MG63 (cell line): ENCODE results near the gene PTPRD. TPM values are rescaled to one million over a fixed set of nuclear protein-coding genes. Genes with fewer than 3 reads are reported as not detected.
"Not testable (repeated sequence)": the region's sequence is repeated elsewhere in the genome, so short reads cannot be mapped to it uniquely, and the experiment has no call there.

ENCODE experiments used
- DNase-seq: peaks from one replicate; pipeline ENCODE4 v3.0.0-alpha.2; 2020
- H3K27me3 ChIP-seq: fragments of 250-450 bp; sonication (Bioruptor Pico); 2 replicates; pipeline ENCODE4 v1.5.1; 2020; ENCODE audit warnings: mild to moderate bottlenecking, moderate library complexity
- H3K36me3 ChIP-seq: fragments of 250-450 bp; sonication (Bioruptor Pico); 2 replicates; pipeline ENCODE4 v1.5.1; 2020; ENCODE audit warnings: mild to moderate bottlenecking, moderate library complexity
- H3K4me3 ChIP-seq: fragments of 250-450 bp; sonication (Bioruptor Pico); 2 replicates; pipeline ENCODE4 v1.5.1; 2020; ENCODE audit warnings: mild to moderate bottlenecking, moderate library complexity
- H3K9me3 ChIP-seq: fragments of 250-450 bp; sonication (Bioruptor Pico); 2 replicates; pipeline ENCODE4 v1.5.1; 2020; ENCODE audit warnings: mild to moderate bottlenecking, moderate library complexity
- total RNA-seq: library from RNA; depleted of rRNA; stranded (reverse); fragments of >200 nt; shearing (Covaris generic); gene quantifications from 2 replicates; pipeline ENCODE4 v1.2.3, GENCODE V29; 2014; ENCODE audit warnings: low replicate concordance

The PTPRD gene
- total RNA-seq, 1 experiment from 2014 or later, result not detected

GRCh38 chr9:9483175-9483574 lies 1129.6 kb downstream of the PTPRD start:
- DNase-seq, result no peak
- Histone ChIP-seq H3K9me3 (no peaks in the 10 kb centered on the region), H3K4me3 (no peak overlapping the region), H3K27me3 (no peaks in the 10 kb centered on the region), H3K36me3 (no peaks in the 10 kb centered on the region)

DNA sequence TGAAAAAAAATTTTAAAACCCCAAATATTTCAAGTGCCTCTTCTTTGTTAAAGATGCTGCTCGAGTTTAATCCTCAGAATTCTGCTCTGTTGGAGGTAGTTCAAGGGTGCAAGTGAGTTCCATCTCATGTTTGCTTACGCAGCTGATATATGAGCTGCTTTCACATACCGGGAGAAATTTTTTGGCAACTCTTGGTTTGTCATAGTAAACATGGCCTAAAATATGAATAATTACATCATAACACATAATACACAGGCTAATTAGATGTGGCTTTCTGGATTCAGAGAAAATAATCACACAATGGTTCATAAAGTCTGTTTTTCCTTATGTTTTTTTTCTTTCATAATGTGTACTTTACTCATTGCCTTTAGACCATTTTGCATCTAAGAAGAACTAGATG lies 1134.1 kb downstream of the PTPRD start:
- H3K4me3 ChIP-seq, result no peak overlapping the region
- no peak for DNase-seq
- no peaks in the 10 kb centered on the region for H3K27me3 ChIP-seq
- H3K36me3 ChIP-seq, result no peaks in the 10 kb centered on the region
- no peaks in the 10 kb centered on the region for H3K9me3 ChIP-seq

- no peaks in the 10 kb centered on the region for H3K36me3 ChIP-seq
- no peak for DNase-seq
- no peaks in the 10 kb centered on the region for H3K9me3 ChIP-seq
- H3K27me3 ChIP-seq, result no peaks in the 10 kb centered on the region
- H3K4me3 ChIP-seq, result no peak overlapping the region
Observed at GRCh38 chr9:9469271-9469670, 1143.5 kb downstream of the PTPRD start.

GRCh38 chr9:9441874-9442273 lies 1170.9 kb downstream of the PTPRD start:
- not testable (repeated sequence) for H3K9me3 ChIP-seq, DNase-seq, H3K36me3 ChIP-seq, H3K4me3 ChIP-seq, H3K27me3 ChIP-seq

- Histone ChIP-seq H3K9me3 (no peaks in the 10 kb centered on the region), H3K36me3 (no peaks in the 10 kb centered on the region), H3K4me3 (no peak overlapping the region), H3K27me3 (no peaks in the 10 kb centered on the region)
- no peak for DNase-seq
Observed at GRCh38 chr9:9437641-9438040, 1175.2 kb downstream of the PTPRD start.

- H3K27me3 ChIP-seq, H3K36me3 ChIP-seq, DNase-seq, H3K9me3 ChIP-seq, H3K4me3 ChIP-seq: not testable (repeated sequence)
Observed at GRCh38 chr9:9426454-9426853, 1186.3 kb downstream of the PTPRD start.

GRCh38 chr9:9412241-9412640 lies 1200.6 kb downstream of the PTPRD start:
- Histone ChIP-seq H3K27me3 (no peaks in the 10 kb centered on the region), H3K36me3 (no peaks in the 10 kb centered on the region), H3K4me3 (no peak overlapping the region), H3K9me3 (no peaks in the 10 kb centered on the region)
- DNase-seq, result no peak

GRCh38 chr9:9410736-9411135 lies 1202.1 kb downstream of the PTPRD start:
- H3K27me3 ChIP-seq, result no peaks in the 10 kb centered on the region

DNA sequence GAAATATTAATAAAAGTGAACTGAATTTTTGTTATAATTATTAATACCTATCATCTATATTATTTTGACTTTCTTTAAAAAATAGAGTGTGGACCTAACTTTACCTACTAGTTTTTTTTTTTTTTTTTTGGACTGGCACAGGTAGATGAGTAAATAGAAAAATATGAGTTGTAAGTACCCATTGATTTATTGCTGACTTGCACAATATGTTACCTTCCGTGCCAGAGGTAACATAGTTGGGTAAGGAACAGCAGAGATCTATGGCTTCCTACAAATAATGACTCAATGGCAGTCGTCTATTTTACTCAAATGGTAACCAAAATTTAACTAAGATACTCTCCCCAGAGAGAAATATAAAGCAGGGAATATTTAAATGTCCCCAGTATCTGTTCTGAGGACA lies 1212.8 kb downstream of the PTPRD start:
- no peaks in the 10 kb centered on the region for H3K36me3 ChIP-seq
- no peaks in the 10 kb centered on the region for H3K9me3 ChIP-seq
- no peak for DNase-seq
- H3K4me3 ChIP-seq, result no peak overlapping the region
- no peaks in the 10 kb centered on the region for H3K27me3 ChIP-seq

More at GRCh38 chr9:9410736-9411135, 1202.1 kb downstream of the PTPRD start:
- Histone ChIP-seq H3K9me3 (no peaks in the 10 kb centered on the region), H3K4me3 (no peak overlapping the region), H3K36me3 (no peaks in the 10 kb centered on the region)
- DNase-seq, result no peak

DNA sequence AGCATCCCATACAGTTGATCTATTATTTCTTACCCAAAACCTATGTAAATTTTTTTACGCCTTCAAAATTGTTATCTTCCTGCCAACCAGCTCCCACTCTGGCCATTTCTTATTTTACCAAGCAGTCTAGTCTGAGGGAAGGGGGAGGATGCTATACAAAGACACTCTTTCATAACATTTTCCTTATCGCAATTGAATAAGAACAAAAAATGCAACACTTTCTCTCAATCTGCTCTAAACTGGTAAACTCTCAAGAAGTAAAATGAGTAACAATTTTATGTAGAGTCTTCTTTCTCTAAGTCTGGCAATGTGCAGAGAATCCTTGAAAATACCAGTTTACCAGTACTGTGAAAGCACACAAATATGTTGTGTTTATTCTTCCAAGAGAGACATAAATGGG lies 1216.3 kb downstream of the PTPRD start:
- no peaks in the 10 kb centered on the region for H3K9me3 ChIP-seq
- DNase-seq, result no peak
- H3K4me3 ChIP-seq, result no peak overlapping the region
- H3K27me3 ChIP-seq, result no peaks in the 10 kb centered on the region
- H3K36me3 ChIP-seq, result no peaks in the 10 kb centered on the region

DNA sequence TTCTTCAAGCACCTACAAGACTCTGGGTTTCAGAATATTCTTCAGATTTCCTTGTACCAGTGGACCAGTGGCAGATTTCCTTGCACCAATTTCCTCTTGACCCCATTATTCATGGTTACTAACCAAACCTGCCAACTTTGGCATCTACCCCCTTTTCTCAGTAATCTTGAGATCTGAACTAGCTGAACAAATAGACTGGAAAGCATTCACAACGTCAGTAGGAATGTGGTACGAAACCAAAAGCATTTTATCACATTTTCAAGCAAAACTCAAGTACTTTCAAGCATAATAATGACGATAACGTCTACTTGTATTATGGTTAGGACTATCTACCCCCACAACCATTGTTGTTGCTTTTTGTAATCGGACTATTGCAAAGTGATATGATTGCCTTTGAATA lies 1217.3 kb downstream of the PTPRD start:
- no peaks in the 10 kb centered on the region for H3K27me3 ChIP-seq
- no peak for DNase-seq

GRCh38 chr9:9392755-9393154 lies 1220.0 kb downstream of the PTPRD start:
- Histone ChIP-seq H3K4me3 (no peak overlapping the region), H3K36me3 (no peaks in the 10 kb centered on the region), H3K9me3 (no peaks in the 10 kb centered on the region), H3K27me3 (no peaks in the 10 kb centered on the region)
- DNase-seq, result no peak

More for the DNA sequence above, 1217.3 kb downstream of the PTPRD start:
- Histone ChIP-seq H3K4me3 (no peak overlapping the region), H3K36me3 (no peaks in the 10 kb centered on the region), H3K9me3 (no peaks in the 10 kb centered on the region)

- no peaks in the 10 kb centered on the region for H3K27me3 ChIP-seq
- no peaks in the 10 kb centered on the region for H3K36me3 ChIP-seq
- H3K4me3 ChIP-seq, result no peak overlapping the region
- H3K9me3 ChIP-seq, result no peaks in the 10 kb centered on the region
- DNase-seq, result no peak
Observed at GRCh38 chr9:9389904-9390303, 1222.9 kb downstream of the PTPRD start.

DNA sequence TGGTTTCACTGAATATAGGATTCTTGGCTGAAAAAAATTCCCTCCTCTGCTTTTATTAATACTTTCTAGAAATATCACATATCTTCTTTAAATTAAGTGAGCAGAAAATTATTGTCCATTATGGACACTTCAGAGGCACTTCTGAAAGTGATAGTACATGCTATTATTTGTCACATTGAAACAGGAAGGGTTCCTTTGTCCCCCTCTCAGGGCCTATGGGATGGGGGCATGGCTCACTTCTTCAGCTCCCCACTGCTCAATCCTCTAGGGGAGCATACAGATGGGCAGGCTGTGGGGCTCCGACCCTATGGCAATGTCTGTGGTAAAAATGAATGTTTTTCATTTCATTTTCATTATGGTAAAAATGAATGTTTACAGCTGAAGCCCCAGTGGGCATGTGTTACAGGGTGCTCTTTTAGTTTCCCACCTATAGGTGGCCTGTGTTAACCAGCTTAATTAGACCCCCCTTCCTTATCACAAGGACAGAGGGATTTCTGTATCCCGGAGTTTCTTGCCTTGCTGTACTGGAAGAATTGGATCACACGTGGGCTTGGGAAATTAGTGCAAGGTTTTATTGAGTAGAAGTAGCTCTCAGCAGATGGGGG lies 1225.2 kb downstream of the PTPRD start:
- Histone ChIP-seq H3K27me3 (no peaks in the 10 kb centered on the region), H3K36me3 (no peaks in the 10 kb centered on the region), H3K4me3 (no peak overlapping the region), H3K9me3 (no peaks in the 10 kb centered on the region)
- no peak for DNase-seq

GRCh38 chr9:9362332-9362731 lies 1250.5 kb downstream of the PTPRD start:
- no peak for DNase-seq

DNA sequence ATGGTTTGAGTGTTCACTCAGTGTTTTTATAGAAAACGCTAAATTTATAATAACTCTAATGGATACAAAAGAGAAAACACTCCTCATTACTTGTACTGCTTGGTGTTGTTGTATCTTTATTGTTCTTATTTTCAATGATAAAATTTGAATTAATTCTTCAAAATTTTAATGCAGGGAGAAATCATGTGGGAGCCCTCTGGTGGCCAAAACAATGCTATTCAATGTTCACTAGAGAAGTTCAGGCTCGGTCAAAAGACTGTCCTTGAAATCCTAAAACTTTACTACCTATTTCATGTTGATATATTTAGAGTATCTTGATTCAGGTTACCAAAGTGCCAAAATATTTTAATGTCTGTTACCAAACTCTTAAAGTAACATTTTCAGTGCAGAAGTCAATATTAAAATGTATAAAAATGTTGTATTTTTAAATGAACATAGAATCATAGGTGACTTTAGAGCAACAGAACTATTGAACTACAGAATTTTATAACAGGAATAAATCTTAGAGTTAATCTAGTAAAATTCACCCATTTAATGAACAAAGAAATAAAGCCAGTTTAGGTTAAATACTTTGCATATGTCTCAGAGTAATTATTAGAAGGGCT lies 1259.8 kb downstream of the PTPRD start:
- Histone ChIP-seq H3K4me3 (no peak overlapping the region), H3K27me3 (no peaks in the 10 kb centered on the region), H3K9me3 (no peaks in the 10 kb centered on the region), H3K36me3 (no peaks in the 10 kb centered on the region)
- DNase-seq, result no peak

More at GRCh38 chr9:9362332-9362731, 1250.5 kb downstream of the PTPRD start:
- H3K4me3 ChIP-seq, result no peak overlapping the region
- H3K27me3 ChIP-seq, result no peaks in the 10 kb centered on the region
- H3K9me3 ChIP-seq, result no peaks in the 10 kb centered on the region
- H3K36me3 ChIP-seq, result no peaks in the 10 kb centered on the region

DNA sequence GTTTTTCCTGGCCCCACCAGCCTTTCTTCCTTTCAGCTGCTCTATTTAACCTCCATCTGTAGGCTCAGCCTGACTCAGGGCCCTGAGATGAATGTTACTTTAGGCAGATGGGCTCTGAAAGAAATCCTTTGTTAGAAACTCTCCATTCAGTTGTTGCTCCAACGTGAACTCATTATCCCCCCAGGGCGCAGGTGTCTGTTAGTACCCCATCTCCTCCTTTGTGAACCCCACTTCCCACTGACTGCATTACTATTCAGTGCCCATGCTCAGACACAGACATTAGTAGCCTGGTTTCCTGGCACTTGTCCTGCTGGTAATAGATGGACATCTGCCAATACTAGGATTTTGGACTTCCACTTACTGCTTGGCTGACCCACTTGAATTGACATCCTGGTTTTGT lies 1271.6 kb downstream of the PTPRD start:
- Histone ChIP-seq H3K27me3 (no peaks in the 10 kb centered on the region), H3K36me3 (no peaks in the 10 kb centered on the region), H3K9me3 (no peaks in the 10 kb centered on the region), H3K4me3 (no peak overlapping the region)
- DNase-seq, result no peak

GRCh38 chr9:9337129-9337528 lies 1275.7 kb downstream of the PTPRD start:
- Histone ChIP-seq H3K9me3 (no peaks in the 10 kb centered on the region), H3K36me3 (no peaks in the 10 kb centered on the region), H3K27me3 (no peaks in the 10 kb centered on the region), H3K4me3 (no peak overlapping the region)
- no peak for DNase-seq
